Left cardiac atrium (tissue), 4 donors: ENCODE results near the gene PLXNA4. TPM values are rescaled to one million over a fixed set of nuclear protein-coding genes. Genes with fewer than 3 reads are reported as not detected.

Experiments
- ATAC-seq, 2 donors: fragments of 200-7000 bp; cut with Tn5 transposase; one replicate each; pipeline ENCODE4 v1.9.1; 2020; ENCODE audit warnings: mild to moderate bottlenecking in 2 of 2, moderate library complexity in 2 of 2
- DNase-seq: peaks from one replicate; pipeline ENCODE4 v3.0.0-alpha.2; 2020
- intact Hi-C, 2 donors: fragments of 100-400 bp; cut with DNase I; formaldehyde crosslinking; loops; one replicate each; pipeline versions ENCODE4 v1.14.1 to v1.15.1; 2022 to 2023
- total RNA-seq, 2 donors: library from RNA; stranded (reverse); fragmentation: NEBNext Ultra II Directional; extraction: Animal tissue kit (Norgen Biotek cat#: 25700); gene quantifications; one replicate each; pipeline ENCODE4 v1.2.1, GENCODE V29; 2021
- donor health status: DM: no; HTN: yes; CAD: no.
- donor health status: DM: no; HTN: yes; CAD: no; lungs with severe emphysema.
- donor health status: DM: yes; HTN: yes; CAD: no.
- donor health status: Dilated cardiomyopathy.

Gene PLXNA4
- total RNA-seq, 2 donors from 2014 or later: 23.3 to 30.1 TPM

DNA sequence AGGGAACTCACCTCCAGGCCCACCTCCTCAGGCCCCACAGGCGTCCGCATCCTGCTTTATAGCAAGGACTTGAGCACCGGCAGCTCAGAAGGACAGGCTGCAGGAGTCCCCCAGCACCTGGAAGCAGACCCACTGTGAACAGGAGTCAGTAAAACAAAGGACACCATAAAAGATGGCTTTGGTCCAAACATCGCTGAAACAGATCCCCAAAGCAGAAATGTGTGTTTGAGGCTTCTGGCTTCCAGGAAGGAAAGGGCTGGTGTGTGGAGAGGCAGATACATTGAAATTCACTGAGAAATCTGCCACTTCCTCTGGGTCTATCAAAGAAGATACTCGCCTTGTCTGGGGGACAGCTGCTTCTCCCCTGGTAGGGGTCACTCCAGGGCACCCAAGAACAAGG lies 286.2 kb downstream of the PLXNA4 start:
- no peak for ATAC-seq
- intact Hi-C loops: no loop called here

GRCh38 chr7:132286836-132287235 lies 289.4 kb downstream of the PLXNA4 start:
- intact Hi-C loops: no loop called here
- ATAC-seq: no peak
- DNase-seq: no peak

More for the DNA sequence above, 286.2 kb downstream of the PLXNA4 start:
- DNase-seq: no peak

DNA sequence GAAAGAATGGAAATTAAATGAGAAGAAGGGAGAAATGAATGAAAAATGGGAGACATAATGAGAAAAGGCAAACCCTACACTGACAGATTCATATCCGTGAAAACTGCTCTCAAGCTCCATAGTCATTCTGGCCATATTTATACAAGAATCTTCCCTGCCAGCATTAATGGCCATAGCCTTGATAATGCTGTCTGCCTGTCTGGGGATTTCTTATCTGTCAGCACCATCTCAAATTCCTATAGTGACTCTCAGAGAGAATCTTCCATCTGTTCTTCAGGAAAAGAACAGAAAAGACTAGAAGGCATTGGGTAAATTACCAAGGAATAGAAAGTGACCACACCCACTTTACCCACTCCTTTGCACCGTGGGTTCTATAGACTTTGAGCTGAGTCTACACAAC lies 295.9 kb downstream of the PLXNA4 start:
- DNase-seq: no peak
- intact Hi-C loops: no loop called here

DNA sequence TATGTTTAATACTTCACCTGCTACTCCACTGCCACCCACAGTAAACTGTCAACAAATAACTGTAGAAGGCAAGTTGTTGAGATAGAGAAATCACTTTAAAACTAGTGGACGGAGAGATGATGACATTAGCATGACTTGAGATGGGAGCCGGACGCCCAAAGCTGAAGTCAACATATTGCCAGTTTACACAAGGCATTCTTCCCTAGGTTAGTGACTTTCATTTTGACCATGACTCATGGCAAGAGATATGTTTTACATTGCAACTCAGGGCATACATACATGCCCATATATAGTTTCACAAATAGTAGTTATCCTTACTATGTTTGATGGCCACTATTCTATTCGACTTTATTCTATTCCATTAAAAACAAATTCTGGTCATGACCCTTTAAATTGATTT lies 296.6 kb downstream of the PLXNA4 start:
- intact Hi-C loops: no loop called here
- DNase-seq (no peak), ATAC-seq (no peak)

More for the DNA sequence above, 295.9 kb downstream of the PLXNA4 start:
- no peak for ATAC-seq

DNA sequence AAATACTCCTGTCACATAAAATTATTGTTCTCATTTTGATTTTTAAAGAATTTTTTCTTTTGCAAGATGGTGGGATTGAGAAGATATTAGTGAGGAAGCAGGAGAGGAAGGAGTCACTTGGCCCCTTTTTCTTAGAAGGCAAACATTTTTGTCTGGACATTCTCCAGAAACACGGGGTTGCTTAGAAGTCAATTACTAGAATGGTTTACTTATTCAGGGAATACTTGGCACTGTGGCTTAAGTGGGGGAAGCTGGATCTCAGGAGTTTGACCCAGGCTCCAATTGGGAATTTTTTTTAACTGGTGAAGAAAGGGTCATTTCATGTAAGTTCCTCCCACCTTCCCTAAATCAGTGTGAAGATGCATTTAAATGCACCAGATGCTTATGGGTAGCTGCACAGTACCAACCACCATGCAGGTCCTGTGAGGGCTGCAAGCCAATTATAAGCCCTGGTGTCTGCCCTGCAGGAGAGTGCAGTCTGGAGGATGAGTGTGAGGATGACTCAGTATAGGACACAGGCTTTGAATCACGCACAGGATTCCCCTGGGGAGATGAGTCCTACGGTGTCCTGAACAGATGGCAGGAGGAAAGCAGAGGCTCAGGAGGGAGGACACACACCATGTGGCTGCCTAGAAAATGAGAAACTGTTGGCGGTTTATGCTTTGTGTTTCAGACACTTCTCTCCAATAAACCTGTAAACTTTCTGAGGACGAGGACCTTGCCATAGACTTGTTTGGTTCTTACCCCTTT lies 299.1 kb downstream of the PLXNA4 start:
- ATAC-seq (no peak), DNase-seq (no peak)
- intact Hi-C loops: no loop called here

- ATAC-seq: no peak
- no peak for DNase-seq
- intact Hi-C loops: no loop called here
These were observed 300.0 kb downstream of the PLXNA4 start for GRCh38 chr7:132276234-132276630.

DNA sequence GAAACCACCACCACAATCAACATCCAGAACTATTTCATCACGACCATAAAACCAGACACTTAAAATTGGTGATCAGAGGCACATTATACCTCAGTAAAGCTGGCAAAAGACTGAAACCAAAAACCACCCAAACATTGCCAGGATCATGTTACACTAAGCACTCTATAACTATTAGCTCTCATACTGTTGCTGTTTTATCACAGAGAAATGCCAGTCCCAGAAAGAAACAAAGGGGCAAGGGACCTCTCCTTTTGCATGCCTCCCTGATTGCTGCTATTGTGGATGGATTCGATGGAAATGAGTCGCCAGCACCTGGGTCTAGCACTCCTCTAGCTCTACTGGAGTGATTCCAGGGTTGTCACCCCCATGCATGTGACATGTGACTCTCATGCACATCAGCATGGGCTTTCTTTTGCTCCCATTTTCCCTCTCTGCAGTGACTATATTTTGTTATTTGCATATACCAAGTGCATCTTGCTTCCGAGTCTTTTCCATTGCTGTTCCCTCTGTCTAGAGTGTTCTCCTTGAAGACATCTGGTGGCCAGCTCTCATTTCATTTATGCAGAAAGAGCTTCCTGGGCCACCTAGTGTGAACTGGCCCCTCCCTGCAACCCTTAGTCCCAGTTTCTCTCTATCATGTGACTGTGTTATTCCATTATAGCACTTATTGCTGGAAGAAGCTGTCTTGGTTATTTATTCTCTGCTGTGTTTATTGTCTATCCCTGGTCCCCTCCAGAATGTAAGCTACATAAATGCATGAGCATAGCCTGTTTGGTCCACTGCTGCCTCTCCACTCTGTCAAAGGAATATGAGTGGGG lies 300.6 kb downstream of the PLXNA4 start:
- no peak for DNase-seq
- ATAC-seq: peak in 1 of 2 donors; percentile 23
- intact Hi-C loops: no loop called here

DNA sequence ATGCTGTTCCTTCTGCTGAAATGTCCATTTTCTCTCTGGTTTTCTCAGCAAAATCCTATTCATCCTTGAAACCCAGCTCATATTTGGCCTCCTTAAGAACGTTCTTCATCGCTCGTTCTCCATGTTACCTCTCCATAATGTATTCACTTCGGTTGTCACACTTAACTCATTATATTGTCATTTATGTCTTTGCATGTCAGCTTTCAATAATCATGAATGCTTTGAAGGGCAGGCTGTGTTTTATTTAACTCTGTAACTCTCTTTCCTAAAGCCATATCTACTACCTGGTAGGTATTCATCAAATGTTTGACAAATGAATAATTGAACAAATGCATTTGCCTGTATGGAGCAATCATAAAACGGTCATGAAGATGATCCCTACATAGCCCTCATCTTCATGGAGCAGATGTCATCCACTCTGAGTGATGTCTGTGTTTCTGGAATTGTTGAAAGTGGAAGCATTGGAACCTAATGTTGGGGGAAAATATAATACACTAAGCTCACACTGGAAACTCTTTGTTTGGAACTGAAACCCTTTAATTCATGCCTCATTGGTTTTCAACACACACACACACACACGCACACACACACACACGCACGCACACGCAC lies 303.4 kb downstream of the PLXNA4 start:
- intact Hi-C loops: no loop called here
- no peak for ATAC-seq
- DNase-seq: no peak

DNA sequence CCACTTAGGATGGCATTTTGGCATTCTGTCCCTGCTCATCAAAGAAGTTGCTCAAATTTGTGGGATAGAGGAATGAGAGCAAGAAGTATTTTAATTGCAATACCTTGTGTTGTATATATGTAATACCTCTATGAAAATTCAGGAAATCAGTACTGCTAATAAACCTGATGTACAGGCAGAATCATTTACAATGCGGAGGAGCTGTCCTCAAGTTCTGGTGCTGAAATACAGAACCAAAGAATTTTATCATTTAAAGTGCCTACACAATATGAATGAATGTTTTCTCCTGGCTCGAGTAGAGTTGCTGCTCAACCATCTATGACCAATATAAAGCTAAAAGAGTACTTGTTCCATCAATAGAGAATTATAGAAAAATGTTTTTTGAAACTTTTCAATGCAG lies 305.8 kb downstream of the PLXNA4 start:
- intact Hi-C loops: no loop called here
- no peak for DNase-seq
- no peak for ATAC-seq

GRCh38 chr7:132269718-132270117 lies 306.6 kb downstream of the PLXNA4 start:
- ATAC-seq (no peak), DNase-seq (no peak)
- intact Hi-C loops: no loop called here

DNA sequence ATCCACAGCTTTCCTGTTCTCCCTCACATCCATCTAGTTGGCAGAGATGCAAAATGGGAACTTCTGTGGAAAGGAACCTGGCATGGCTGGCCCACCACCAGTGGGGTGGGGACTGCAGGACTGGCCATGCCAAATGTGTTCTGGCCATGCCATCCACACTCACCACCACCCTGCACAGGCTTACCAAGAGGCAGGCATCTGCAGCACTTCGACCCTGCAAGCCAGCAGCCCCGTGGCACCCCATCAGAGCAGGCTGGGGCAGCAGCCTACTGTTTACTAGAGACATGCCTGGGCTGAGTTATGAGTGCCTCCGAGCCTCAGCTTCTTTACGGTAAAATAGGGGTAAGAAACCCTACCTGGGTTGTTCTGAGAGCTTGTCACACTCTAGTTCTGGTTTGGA lies 313.1 kb downstream of the PLXNA4 start:
- DNase-seq: no peak
- intact Hi-C loops: no loop called here
- no peak for ATAC-seq

GRCh38 chr7:132262160-132262470 lies 314.2 kb downstream of the PLXNA4 start:
- intact Hi-C loops: no loop called here
- ATAC-seq: no peak
- DNase-seq: no peak

GRCh38 chr7:132261327-132262159 lies 314.7 kb downstream of the PLXNA4 start:
- intact Hi-C loops: no loop called here
- DNase-seq (no peak), ATAC-seq (no peak)

DNA sequence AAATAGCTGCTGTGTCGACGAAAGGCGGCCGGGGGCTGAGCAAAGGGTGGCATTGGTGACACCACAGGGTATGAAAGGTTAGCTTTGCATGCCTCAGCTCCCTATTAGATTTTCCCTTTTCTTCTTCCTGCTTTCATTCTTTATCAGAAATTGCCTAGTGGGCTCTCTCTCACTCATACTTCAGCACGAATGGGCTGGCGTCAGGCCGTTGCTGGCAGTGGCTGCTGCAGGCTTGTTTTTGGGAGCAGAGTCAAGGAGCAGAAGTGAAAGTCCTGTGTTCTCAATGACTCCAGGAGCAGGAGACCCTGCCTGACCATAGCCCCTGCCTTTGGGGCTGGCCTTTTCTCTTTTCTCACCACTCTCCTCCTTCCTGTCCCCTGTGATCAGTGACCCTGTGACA lies 318.0 kb downstream of the PLXNA4 start:
- intact Hi-C loops: no loop called here
- DNase-seq (no peak), ATAC-seq (no peak)

GRCh38 chr7:132257253-132257652 lies 319.0 kb downstream of the PLXNA4 start:
- intact Hi-C loops: no loop called here
- DNase-seq: no peak
- peak in 1 of 2 donors; percentile 25 for ATAC-seq

GRCh38 chr7:132256721-132257212 lies 319.5 kb downstream of the PLXNA4 start:
- DNase-seq (no peak), ATAC-seq (no peak)
- intact Hi-C loops: no loop called here

DNA sequence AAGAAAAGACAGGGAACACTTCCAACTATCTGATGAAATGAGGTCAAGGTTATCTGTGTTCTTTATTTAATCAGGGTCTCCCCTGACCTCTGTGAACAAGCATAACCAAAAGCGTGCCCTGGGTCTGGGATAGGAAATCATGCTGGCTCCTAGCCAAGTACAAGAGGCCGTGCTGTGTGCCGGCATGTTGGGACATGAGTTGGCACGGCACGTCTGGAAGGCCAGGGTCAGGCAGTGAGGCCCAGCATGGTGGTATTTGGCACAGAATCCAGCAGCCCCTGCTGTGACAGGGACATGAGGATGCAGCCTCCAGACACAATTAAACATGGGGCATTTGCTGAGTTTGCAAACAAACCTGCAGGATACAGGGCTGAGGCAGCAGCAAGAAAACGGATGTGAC lies 320.4 kb downstream of the PLXNA4 start:
- DNase-seq (peak; percentile 67), ATAC-seq (peak; percentile 53 to 70)
- intact Hi-C loops: no loop called here

DNA sequence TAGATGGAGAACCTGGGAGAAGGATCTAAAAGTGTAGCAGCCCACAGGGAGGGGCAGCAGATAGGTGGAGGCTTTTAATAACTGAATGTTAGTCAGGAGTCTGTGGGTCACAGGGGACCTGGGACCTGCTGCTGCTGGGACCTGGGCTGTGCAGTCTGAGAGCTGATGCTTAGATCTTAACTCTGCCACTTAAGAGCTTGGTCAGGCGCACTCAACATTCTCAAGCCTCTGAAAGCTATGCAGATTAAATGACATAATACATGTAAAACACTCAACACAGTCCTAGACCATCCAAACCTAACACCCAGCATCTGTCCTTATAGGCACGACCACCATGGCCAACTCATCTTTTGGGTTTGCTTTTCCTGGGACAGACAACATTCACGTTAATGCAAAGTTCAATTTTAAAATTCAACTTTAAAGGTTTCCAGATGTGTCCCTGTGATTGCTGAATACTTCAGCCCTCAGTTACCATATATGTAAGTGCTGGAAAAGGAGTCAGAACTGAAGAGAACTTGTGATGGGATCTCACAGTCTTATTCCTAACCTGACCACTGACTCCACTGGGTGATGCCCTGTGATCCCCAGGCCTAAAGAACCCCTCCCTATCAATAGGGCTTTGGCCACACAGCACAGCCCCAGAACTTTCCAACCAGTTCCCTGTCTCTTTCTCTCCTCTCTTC lies 321.0 kb downstream of the PLXNA4 start:
- intact Hi-C loops: no loop called here
- DNase-seq: no peak
- ATAC-seq: no peak

DNA sequence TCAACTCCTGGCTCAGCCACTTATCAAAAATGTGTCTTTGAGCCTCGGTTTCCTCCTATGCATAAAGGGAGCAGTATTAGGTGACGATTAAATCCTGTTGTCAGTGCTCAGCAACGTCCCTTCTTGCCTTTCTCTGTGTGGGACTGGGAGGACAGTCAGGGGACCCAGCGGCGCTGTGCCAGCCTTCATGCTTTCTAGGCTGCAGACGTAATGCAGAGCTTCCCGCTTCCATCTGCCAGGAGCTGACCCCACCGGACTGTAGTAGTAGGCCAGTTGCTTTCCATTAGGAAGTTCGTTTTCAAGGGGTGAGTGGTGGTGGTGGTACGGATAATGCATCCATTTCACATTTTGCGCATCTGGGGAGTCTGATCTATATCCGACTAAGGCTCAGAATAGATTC lies 321.8 kb downstream of the PLXNA4 start:
- DNase-seq (no peak), ATAC-seq (no peak)
- intact Hi-C loops: loop anchor here in 1 of 2 donors (5.0 kb wide), 1 partner anchor 312 kb away; no protein-coding TSS in a partner anchor
